Activated T-cell treated with anti-CD3 and anti-CD28 coated beads, Interleukin-2, amount 50 U/mL, for 1 hour (primary cell): ENCODE data around the gene KIAA0513.

Source experiments
- DNase-seq: peaks from one replicate; pipeline ENCODE4 v3.0.0-alpha.2; 2020

The KIAA0513 gene

DNA sequence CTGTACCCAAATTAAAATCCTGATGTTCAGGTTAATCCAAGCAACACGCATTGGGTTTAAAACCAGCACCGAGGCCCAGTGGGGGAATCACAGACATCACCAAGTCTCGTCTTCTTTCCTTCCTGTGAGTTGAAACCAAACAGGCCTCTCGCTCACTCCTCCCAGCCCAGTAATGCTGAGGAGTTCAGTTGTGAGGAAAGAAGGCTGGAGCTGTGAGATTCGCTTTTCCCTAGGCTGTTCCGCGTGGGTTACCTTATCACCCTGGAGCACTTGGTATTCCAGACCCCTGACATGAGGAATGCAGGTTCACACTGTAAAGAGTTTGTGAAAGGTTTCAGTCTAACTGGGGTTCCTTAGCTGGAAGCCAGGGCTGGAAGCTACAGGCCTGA is 63.9 kb downstream of the KIAA0513 start:
- no peak for DNase-seq

DNA sequence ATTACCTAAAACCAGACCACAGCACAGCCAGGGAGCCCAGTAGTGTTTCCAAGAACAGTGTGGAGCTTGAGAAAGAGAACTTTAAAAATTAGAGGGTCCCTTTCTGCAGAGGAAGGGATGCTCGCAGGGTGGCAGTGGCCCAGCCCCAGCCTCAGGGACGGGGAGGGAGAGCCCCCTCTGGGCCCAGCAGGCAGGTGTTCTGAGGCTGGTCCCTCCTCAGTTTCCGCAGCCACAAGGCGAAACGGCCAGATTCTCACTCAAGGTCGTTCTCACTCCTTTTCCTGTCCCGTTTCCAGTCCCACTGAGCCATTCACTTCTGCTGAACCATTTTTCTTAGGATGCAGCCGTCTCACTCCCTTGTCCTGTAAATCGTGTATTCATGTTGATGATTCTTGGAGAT is 64.7 kb downstream of the KIAA0513 start:
- no peak for DNase-seq

DNA sequence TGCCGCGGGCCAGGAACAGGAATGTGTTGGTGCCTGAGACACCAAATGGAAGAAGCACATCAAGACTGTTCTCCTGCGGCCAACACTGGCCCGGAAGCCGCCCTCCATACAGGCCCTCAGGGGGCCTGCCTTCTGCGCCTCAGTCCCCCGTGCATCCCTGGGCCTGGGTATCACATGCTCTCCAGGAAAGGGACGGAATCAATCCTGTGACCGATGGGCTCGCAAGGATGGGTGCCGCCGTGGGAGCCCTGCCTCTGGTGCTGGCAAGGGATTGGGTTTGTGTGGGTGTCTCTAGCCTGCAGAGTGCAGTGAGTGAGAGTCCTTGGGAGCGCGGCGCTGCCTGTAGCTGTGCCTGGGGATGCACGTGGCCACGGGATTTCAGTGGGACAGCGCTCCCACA is 65.3 kb downstream of the KIAA0513 start:
- DNase-seq: no peak

DNA sequence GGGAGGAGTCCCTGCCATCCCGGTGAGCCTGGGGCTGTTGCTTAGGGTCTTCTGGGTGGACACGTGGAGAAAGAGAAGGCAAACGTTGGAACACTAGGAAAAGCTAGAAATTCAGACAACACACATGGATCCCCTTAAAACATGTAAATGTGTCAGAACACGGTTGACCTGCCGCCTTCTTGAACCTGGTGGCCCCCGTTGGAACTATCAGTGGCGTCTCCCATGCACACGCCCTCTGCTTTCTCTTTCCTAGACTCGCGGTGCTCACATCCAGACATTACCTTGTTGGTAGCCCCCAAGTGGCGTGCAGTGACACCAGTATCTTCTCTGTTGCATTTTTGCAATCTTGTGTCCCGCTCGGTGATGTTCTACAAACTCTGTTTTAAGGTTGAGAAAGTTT is 66.1 kb downstream of the KIAA0513 start:
- no peak for DNase-seq

DNA sequence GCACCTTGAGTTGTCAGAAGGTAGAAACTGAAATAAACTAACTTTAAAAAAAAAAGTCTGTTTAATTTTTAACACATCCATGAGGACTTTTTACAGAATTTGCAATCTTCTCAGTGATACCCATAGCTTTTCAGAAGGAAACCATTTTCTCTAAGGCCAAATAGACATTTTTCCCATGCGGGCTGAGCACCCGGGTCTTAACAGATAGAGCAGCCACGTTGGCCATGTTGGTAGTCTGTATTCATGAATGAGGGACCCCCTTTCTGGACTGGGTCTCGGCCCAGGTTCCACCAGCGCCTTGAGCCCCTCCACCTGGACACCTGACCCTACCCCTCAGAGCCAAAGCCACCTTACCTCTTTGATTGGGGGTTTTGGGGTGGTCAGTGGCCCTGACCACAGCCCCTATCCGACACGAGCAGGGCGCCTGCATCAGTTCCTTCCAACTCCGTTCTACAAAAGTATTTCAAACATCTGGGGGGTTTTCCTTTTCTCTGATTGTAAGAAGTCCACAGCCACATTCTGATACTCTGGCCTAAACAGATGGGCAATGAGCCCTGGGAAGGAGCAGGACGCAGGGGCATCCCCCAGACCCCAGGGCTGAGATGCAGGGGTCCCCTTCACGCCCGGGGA is 66.7 kb downstream of the KIAA0513 start:
- no peak for DNase-seq

DNA sequence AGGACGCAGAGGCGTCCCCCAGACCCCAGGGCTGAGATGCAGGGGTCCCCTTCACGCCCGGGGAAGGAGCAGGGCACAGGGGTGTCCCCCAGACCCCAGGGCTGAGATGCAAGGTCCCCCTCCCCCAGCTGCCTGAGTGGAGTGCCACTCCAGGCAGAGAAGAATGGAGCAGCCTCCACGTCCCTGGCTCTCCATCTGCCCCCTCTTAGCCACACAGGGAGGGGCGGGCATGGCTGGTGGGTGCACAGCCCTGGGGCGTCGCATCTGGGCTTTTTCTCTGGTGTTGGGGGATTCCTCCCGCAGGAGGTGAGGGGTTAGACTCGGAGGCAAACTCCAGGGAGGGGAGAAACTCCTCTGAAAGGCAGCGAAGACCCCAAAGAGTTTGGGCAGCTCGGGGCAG is 67.2 kb downstream of the KIAA0513 start:
- no peak for DNase-seq

DNA sequence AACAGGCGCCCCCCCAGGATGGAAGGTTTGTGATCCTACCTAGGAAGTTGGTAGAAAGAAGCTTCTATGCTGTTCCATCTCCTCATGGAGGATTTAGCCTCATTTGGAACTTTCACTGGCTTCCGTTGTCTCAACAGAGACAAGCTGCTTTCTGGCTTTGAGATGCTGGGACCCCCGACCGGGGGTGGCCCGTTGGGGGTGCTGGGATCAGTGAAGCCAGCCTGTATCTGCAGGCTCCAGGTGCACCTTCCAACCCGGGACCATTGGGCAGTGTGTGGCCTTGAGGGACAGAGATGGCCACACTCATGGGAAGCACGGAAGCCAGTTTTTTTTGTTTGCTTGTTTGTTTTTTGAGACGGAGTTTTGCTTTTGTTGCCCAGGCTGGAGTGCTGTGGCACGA is 69.3 kb downstream of the KIAA0513 start:
- DNase-seq: no peak

DNA sequence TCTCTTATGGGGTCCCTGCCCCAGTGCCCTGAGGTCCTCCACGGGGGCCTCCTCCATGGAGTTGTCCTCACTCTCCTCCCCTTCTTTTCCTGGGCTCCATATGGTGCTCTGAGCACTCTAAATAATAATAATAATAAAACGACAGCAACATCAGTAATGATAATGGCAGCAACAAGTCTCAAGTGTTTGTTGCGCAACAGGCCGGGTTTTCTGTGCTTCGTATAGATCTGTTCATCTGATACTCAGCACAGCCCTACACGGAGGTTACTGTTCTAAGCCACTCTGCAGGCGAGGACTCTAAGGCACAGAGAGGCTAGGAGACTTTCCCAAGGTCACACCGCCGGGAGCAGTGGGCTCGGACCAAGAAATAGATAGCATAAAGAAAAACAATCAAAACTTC is 71.0 kb downstream of the KIAA0513 start:
- no peak for DNase-seq

DNA sequence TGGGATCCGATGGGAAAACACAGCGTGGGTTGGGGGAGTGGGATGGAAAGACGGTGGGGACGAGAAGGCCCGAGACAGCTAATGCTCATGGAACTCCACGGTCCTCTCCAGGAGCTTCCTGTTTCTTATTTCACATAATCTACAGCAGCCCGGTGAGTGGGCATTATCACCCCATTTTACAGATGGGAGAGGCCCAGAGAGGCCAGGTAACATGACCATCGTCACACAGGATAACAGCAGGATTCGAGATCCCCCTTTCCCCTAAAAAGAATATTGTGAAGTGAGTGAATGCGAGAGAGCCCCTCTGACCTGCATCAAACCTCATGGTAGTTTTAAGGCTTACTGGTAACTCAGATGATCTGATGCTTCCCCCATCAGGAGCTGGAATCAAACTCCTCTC is 72.7 kb downstream of the KIAA0513 start:
- no peak for DNase-seq

DNA sequence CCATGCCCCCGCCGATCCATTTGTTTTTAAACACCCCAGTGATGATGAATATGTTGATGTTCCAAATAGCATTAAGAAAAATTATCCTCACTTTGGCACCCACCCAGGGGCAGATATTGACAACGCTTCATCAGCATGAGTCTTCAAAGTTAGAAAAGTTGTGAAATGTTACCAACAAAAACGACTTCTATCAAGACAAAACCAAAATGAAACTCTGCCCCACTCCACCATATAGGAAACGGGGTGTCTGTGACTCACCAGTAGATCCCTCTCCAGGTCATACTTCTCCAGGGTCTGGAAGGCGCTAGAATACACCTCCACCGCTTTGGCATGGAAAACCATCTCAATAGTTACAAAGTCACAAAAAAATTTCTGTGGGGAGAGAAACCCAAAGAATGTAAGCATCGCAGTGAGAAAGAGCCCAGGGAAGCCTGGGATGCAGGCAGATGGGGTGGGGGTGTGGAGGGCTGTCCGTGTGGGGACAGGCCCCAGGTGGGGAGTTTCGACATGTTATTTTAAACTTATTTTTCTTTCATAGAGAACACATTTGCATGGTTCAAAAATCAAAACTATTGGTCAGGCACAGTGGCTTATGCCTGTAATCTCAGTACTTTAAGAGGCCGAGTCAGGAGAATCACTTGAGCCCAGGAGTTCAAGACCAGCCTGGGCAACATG is 74.5 kb downstream of the KIAA0513 start:
- no peak for DNase-seq

DNA sequence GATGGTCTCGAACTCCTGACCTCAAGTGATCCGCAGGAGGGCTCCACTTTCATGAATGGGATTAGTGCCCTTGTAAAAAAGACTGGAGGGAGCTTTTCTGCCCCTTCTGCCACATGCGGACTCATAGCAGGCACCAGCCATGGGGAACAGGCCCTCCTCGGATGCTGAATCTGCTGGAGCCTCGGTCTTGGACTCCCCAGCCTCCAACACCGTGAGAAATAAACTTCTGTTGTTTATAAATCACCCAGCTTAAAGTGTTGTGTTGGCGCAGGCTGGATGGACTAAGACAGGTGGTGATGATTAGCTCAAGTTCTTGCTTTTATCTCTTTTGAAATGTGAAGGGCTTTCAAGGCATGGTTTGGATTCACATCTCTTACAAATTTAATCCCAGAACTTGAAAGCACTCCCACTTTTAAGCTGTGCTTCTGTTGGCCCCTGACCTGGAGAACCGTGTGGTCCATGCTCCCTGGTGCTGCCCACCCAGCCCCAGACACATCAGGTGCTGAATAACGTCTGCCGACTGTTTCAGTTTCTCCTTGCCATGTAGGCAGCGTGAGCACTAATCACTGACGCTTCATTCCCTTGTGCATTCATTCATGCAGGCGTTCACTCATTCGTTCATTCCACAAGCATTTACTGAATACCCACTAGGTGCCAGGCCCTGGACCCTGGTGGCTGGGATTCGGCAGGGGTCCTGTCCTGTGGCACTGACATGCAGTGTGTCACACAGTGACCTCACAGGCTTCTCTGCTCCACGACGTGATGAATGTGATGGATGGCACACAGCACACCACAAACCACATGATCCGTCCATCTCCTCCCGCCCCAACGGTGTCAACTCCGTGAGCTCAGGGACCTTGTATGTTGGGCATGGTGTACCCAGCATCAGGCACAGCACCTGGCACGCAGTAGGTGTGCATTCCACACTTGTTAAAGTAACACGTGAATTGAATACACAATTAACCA is 75.8 kb downstream of the KIAA0513 start:
- DNase-seq: no peak

DNA sequence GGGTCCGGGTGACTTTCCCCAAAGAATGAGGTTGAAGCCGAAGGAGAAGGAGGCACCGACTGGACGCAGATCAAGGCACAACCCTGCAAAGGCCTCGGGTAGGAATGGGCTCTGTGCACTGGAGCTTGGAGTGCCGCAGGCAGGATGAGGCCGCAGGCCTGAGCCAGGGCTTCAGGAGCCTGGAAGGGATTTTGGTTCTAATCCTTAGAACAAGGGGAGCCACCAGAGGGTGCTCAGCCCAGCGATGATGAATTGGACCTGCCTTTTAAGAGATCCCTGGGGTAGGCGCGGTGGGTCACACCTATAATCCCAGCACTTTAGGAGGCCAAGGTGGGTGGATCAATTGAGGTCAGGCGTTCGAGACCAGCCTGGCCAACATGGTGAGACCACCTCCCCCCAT is 76.6 kb downstream of the KIAA0513 start:
- DNase-seq: no peak

DNA sequence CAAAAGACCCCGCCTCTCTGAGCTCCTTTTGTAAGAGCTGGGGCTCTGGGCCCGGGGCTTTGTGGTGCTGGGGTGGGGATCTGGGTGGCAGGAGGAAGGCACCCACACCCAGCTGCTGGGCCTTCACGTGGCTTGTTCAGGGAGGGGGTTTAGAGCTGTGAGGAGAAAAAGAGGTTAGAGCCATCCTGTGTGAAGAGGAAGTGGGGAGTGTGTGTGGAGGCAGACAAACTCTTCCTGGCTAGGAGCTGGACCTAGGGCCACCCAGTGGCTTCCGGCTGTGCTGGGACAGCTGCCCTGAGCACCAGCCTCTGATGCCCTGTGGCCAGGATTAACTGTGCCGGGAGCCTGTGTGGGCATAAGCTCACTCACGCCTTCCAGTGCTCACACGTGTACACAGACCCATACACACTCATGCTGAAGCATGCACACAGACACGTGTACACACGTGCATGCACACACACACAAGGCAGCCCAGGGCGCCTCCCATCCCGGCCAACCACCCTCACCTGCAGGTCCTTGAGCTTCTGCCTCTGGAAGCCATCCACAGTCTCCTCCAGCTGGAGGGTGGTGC is 77.3 kb downstream of the KIAA0513 start:
- no peak for DNase-seq

DNA sequence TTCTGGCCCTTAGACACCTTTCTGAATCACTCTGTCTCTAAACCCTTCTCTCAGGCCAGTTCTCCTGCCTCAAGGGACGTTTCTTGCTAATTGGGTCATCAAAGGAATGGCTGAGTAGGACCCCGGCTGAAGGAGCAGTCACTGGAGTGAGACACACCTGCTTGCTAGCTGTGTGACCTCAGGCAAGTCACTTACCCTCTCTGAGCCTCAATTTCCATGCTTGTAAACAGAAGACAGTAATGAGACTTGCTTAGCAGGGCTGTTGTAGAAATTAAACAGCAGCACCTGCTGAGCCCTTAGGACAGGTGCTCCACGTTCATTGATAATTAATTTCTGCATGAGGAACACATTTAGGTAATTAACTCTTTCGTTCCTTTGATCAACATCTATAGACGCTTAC is 77.9 kb downstream of the KIAA0513 start:
- no peak for DNase-seq

DNA sequence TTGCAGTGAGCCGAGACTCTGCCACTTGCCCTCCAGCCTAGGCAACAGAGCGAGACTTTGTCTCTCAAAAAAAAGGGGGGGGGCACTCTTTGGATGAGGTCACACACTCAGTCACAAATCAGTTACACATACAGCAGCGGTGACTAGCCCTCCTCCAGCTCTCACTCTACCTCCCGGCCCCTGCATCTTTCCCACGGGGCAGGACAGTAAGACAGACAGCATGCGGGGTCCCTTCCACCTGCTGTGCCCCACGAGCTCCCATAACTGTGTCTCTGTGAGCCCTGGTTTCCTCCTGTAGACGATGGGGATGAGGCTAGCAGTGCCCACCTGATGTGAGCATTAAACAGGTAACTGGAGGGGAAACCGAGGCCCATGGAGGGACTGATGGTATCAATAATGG is 79.5 kb downstream of the KIAA0513 start:
- no peak for DNase-seq

DNA sequence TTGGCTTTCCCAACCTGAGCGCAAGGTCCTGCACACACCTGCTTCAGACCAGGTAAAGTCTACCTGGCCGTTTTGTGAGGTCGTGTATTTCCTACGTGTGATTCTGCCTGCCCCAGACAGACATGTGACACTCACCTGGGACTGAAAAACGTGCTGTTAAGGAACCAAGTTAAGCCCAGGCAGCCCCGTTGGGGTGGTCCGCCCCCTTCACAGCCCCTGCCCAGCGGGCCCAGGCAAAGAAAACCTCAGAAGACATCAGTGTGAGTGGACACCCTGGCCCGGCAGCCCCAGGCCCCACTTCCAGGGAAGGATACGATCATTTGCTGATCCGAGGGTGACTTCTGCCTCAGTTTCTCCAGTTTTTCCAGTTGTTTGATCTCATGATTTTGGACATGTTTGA is 79.9 kb downstream of the KIAA0513 start:
- no peak for DNase-seq

DNA sequence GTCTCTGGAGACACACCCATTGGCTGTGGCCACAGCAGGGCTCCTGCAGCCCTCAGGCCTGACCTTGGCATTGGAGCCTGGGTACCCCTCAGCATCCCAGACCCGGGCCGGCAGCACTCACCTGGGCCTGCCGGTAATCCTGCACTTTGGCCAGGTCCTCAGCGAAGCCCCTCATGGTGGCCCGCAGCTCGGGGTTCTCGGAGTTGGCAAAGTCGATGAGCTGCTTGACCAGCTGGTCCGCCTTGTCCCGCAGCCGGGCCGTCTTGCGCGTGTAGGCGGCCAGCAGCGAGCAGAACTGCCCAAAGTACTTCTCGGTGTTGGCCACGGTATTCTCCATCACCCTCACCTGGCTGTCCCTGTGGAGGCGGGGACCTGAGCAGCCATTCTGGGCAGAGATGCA is 82.5 kb downstream of the KIAA0513 start:
- no peak for DNase-seq

DNA sequence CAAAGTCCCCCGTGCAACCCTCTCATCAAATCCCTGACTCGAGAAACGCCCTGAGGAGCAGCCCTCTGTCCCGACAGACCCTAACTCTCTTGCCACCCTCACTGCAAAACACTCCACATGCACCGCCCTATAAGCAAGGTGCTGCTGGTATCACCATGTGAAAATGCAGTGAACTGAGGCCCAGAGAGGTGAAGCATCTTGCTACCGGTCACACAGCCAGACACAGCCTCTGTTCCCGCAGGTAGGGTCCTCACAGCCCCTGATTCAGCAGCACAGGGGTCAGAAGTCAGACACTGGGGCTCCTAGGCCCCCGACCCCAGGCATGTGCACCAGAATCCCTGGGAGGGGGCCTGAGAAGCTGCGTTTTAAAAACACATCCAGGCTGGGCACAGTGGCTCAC is 83.6 kb downstream of the KIAA0513 start:
- no peak for DNase-seq

DNA sequence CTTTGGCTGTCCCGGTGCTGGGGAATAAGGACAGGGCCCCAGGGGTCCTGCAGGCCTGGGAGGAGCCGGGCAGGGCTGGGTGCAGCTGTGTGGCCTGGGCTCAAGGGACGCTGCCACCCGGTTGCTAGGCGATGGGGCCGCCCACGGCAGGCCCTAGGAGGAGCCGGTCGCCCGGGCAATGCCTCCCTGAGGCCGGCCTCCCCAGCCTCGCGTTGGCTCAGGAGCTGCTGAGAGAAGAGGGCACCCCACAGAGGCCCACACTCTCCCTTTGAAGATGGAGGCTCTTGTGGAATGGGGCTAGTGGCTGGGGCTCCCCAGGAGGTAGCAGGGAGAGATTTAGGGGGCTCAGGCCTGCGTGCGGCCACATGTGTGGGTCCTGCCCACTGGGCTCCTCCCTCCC is 84.8 kb downstream of the KIAA0513 start, which contains the start of gene CIBAR2:
TSS of gene CIBAR2 (minus strand) at position 109 of the 400 bp plus-strand sequence. CDS start 120 bp downstream, outside the sequence.
- DNase-seq: no peak

DNA sequence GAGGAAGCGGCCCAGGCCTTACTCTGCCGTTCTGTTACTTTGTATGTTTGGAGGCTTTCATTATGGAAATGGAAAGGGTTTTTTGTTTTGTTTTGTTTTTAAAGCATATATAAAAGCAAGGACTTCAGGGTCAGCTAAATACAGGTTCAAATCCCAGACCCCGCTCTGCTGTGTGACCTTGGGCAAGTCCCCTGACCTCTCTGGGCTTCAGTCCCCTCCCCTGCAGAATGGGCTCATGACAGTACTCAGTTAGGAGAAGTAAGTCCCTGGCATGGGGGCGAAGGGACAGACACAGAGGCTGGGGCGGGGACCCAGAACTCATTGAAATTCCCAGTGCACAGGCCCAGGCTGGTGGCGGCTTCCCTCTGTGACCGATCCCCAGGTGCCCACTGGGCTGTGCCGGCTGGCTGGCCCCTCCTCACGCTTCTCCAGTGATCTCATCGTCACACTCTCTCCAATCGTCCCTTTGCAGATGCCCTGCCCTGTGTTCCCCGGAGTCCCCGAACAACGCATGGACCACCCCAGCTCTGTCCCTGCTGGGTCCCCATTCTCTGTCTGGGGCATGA is 85.7 kb downstream of the KIAA0513 start:
- no peak for DNase-seq

DNA sequence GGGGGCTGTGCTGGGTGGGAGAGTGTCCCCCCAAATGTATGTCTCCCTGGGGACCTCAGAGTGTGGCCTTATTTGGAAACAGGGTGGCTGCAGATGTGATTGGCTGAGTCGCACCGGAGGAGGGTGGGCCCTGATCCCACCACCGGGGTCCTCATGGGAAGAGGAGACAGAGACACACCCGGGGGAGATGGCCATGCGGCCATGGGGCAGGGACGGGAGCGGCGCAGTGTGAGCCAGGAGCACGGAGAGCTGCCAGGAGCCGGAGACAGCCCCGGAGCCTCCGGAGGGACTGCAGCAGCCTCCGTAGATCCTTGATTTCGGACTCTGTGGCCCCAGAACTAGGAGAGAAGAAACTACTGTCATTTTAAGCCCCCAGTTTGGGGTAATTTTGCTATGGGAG is 86.3 kb downstream of the KIAA0513 start:
- DNase-seq: no peak

DNA sequence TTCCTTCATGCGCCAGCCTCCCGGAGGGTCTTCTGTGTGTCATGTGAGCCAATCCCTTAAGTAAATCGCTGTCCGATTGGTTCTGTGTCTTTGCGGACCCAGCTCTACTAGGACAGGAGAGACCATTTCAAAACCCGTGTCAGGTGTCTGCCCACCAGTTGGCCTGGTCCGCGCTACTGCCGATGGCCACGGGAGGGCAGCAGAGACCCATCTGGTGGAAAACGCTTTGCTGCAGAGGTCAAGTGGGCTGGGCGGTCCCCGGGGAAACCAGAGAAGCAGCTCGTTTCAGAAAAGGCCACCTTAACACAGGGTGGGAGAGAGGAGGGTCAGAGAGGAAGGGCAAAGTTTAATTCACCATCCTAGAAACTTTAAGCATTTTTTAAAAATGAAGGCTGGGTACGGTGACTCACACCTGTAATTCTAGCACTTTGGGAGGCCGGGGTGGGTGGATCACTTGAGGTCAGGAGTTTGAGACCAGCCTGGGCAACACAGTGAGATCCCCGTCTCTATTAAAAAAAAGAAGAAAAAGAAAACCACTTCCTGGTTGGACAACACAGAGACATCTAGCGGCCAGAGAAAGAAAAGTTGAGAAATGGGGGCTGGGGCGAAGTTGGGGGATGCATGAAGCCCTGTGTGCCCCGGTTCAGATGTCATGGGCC is 87.4 kb downstream of the KIAA0513 start:
- DNase-seq: peak; percentile 83

DNA sequence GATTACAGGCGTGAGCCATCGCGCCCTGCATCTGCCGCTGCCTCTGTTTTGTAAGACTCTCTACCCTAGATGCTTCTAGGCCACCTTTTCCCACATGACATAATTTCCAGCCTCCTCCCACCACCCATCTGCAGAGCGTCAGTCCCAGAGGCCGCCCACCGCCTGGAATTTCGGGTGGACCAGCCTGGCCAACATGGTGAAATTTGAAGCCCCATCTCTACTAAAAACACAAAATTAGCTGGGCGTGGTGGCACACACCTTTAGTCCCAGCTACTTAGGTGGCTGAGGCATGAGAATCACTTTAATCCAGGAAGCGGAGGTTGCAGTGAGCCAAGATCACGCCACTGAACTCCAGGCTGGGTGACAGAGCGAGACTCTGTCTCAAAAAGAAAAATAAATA is 89.8 kb downstream of the KIAA0513 start:
- DNase-seq: no peak
